HepG2 (cell line): Measurements from ENCODE around the gene PLEKHA6. TPM values are rescaled to one million over a fixed set of nuclear protein-coding genes. Genes with fewer than 3 reads are reported as not detected.

Experiments used
- FOXA1 ChIP-seq, 2 experiments: fragments of 450-650 bp in 1 of 2; sonication (generic) in 1 of 2; formaldehyde crosslinking in 1 of 2; IDR thresholded peaks; 2 replicates each; pipeline versions ENCODE4 v1.4.0 to v1.6.1; 2016 to 2020; ENCODE audit warnings: missing genetic modification reagents in 1 of 2
- HINFP ChIP-seq: sonication (generic); formaldehyde crosslinking; IDR thresholded peaks from 2 replicates; pipeline ENCODE4 v1.4.0; 2020; ENCODE audit warnings: low read depth, mild to moderate bottlenecking, missing genetic modification reagents
- MLLT10 ChIP-seq: sonication (generic); formaldehyde crosslinking; IDR thresholded peaks from 2 replicates; pipeline ENCODE4 v1.4.0; 2020; ENCODE audit warnings: missing genetic modification reagents
- MTF1 ChIP-seq: sonication (generic); formaldehyde crosslinking; IDR thresholded peaks from 2 replicates; pipeline ENCODE4 v1.5.0; 2020; ENCODE audit warnings: missing genetic modification reagents
- NFKBIZ ChIP-seq: IDR thresholded peaks from 2 replicates; pipeline ENCODE4 v1.6.1; 2018; ENCODE audit warnings: missing genetic modification reagents, missing compliant biosample characterization
- NFYC ChIP-seq: IDR thresholded peaks from 2 replicates; pipeline ENCODE4 v1.6.1; 2016; ENCODE audit warnings: missing genetic modification reagents, missing compliant biosample characterization
- TGIF2 ChIP-seq: IDR thresholded peaks from 2 replicates; pipeline ENCODE4 v1.6.1; 2016; ENCODE audit warnings: control low read depth, missing compliant biosample characterization
- ZC3H13 ChIP-seq: sonication (generic); formaldehyde crosslinking; IDR thresholded peaks from 2 replicates; pipeline ENCODE4 v1.8.1; 2023; ENCODE audit warnings: mild to moderate bottlenecking, missing genetic modification reagents, moderate library complexity
- ZFP37 ChIP-seq: sonication (generic); formaldehyde crosslinking; IDR thresholded peaks from 2 replicates; pipeline ENCODE4 v1.4.0; 2020; ENCODE audit warnings: missing genetic modification reagents, borderline replicate concordance
- ZNF10 ChIP-seq: sonication (generic); formaldehyde crosslinking; IDR thresholded peaks from 2 replicates; pipeline ENCODE4 v1.4.0; 2020; ENCODE audit warnings: mild to moderate bottlenecking, low read depth, missing genetic modification reagents, borderline replicate concordance
- ZNF234 ChIP-seq: sonication (generic); formaldehyde crosslinking; conservative IDR thresholded peaks from 2 replicates; pipeline ENCODE4 v1.5.1; 2020; ENCODE audit warnings: mild to moderate bottlenecking, missing genetic modification reagents
- ZNF335 ChIP-seq: sonication (generic); formaldehyde crosslinking; IDR thresholded peaks from 2 replicates; pipeline ENCODE4 v1.4.0; 2020; ENCODE audit warnings: missing genetic modification reagents
- ZNF33A ChIP-seq: sonication (generic); formaldehyde crosslinking; IDR thresholded peaks from 2 replicates; pipeline ENCODE4 v1.5.1; 2020; ENCODE audit warnings: missing genetic modification reagents, mild to moderate bottlenecking, moderate library complexity, borderline replicate concordance
- ZNF430 ChIP-seq: sonication (generic); formaldehyde crosslinking; IDR thresholded peaks from 2 replicates; pipeline ENCODE4 v1.9.0; 2021; ENCODE audit warnings: mild to moderate bottlenecking, missing genetic modification reagents
- ZNF546 ChIP-seq: sonication (generic); formaldehyde crosslinking; conservative IDR thresholded peaks from 2 replicates; pipeline ENCODE4 v1.8.1; 2023; ENCODE audit warnings: mild to moderate bottlenecking, missing genetic modification reagents
- polyA plus RNA-seq, 8 experiments: library from polyadenylated mRNA; depleted of rRNA in 3 of 8; stranded (reverse) in 7 of 8; unstranded in 1 of 8; fragments of >200 nt; fragmentation: Illumina TruSeq in 4 of 8; extraction: Trizol in 4 of 8; gene quantifications; 2 replicates each; pipeline versions ENCODE4 v1.2.1 to v1.2.3, GENCODE V29; 2011 to 2016; ENCODE audit warnings: low read depth in 4 of 8, missing spikeins in 1 of 8, mixed read lengths in 1 of 8; ENCODE audit not compliant: insufficient read depth in 1 of 8
- total RNA-seq, 5 experiments: library from RNA; depleted of rRNA; stranded (reverse); fragments of >200 nt; fragmentation: Illumina TruSeq; extraction: Trizol; gene quantifications; 2 replicates each; pipeline ENCODE4 v1.2.3, GENCODE V29; 2016; ENCODE audit warnings: low read depth in 1 of 5
- TF ChIP-seq, protein P1 (sequence below): sonication (generic); formaldehyde crosslinking; IDR thresholded peaks from 2 replicates; pipeline ENCODE4 v1.4.0; 2020; ENCODE audit warnings: missing genetic modification reagents
- TF ChIP-seq, protein P2 (sequence below): sonication (generic); formaldehyde crosslinking; IDR thresholded peaks from 2 replicates; pipeline ENCODE4 v1.4.0; 2020; ENCODE audit warnings: mild to moderate bottlenecking, missing genetic modification reagents
- TF ChIP-seq, protein P3 (sequence below): sonication (generic); formaldehyde crosslinking; IDR thresholded peaks from 2 replicates; pipeline ENCODE4 v1.8.1; 2023; ENCODE audit warnings: missing genetic modification reagents, inconsistent platforms, borderline replicate concordance

Gene PLEKHA6
- total and polyA plus RNA-seq, 2 of the 13 experiments (the other 11 are each of a cell fraction or from before 2014, with no cell fraction given): 5.3 to 11.4 TPM

DNA sequence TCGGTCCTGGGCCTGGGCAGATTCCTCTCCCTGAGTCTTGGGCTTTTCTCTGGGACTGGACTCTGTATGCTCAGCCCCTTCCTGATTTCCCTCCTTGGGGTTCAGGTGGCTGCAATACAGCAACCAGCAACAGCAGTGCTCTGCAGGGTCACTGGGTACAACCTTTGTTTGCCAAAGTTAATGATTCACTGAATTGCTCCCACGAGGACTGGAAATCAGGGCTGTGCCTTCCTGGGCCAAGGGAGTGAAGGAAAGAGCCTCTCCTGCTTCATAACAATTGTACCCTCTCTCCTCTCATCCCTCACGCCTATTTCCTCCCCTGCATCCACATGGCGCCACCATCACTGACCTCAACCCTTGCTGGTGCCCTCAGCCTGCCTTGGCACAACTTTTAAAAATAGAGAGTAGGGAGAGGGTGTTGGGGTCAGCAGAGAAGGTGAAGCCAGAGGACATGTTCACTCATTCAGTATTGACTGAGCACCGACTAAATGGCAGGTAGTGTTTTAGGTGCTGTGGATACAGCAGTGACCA is 93.2 kb downstream of the PLEKHA6 start (continued):
- TF ChIP-seq, protein P1, sequence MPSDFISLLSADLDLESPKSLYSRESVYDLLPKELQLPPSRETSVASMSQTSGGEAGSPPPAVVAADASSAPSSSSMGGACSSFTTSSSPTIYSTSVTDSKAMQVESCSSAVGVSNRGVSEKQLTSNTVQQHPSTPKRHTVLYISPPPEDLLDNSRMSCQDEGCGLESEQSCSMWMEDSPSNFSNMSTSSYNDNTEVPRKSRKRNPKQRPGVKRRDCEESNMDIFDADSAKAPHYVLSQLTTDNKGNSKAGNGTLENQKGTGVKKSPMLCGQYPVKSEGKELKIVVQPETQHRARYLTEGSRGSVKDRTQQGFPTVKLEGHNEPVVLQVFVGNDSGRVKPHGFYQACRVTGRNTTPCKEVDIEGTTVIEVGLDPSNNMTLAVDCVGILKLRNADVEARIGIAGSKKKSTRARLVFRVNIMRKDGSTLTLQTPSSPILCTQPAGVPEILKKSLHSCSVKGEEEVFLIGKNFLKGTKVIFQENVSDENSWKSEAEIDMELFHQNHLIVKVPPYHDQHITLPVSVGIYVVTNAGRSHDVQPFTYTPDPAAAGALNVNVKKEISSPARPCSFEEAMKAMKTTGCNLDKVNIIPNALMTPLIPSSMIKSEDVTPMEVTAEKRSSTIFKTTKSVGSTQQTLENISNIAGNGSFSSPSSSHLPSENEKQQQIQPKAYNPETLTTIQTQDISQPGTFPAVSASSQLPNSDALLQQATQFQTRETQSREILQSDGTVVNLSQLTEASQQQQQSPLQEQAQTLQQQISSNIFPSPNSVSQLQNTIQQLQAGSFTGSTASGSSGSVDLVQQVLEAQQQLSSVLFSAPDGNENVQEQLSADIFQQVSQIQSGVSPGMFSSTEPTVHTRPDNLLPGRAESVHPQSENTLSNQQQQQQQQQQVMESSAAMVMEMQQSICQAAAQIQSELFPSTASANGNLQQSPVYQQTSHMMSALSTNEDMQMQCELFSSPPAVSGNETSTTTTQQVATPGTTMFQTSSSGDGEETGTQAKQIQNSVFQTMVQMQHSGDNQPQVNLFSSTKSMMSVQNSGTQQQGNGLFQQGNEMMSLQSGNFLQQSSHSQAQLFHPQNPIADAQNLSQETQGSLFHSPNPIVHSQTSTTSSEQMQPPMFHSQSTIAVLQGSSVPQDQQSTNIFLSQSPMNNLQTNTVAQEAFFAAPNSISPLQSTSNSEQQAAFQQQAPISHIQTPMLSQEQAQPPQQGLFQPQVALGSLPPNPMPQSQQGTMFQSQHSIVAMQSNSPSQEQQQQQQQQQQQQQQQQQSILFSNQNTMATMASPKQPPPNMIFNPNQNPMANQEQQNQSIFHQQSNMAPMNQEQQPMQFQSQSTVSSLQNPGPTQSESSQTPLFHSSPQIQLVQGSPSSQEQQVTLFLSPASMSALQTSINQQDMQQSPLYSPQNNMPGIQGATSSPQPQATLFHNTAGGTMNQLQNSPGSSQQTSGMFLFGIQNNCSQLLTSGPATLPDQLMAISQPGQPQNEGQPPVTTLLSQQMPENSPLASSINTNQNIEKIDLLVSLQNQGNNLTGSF (CRISPR knock-in tag): no peak
- TF ChIP-seq ZNF430 (CRISPR knock-in tag) (no peak), MTF1 (no peak), ZNF335 (no peak), ZNF10 (CRISPR knock-in tag) (no peak), ZNF33A (CRISPR knock-in tag) (no peak), ZNF546 (CRISPR knock-in tag) (no peak), ZC3H13 (CRISPR knock-in tag) (no peak), FOXA1 (IDR thresholded peaks at IDR 0.05) (no peak), FOXA1 (CRISPR knock-in tag; IDR thresholded peaks at IDR 0.05) (peak; percentile 47), ZFP37 (CRISPR knock-in tag) (no peak), ZNF234 (CRISPR knock-in tag) (no peak), NFYC (CRISPR knock-in tag) (no peak), NFKBIZ (CRISPR knock-in tag) (no peak), MLLT10 (no peak), HINFP (CRISPR knock-in tag) (no peak), TGIF2 (CRISPR knock-in tag) (no peak)
- TF ChIP-seq, protein P2, sequence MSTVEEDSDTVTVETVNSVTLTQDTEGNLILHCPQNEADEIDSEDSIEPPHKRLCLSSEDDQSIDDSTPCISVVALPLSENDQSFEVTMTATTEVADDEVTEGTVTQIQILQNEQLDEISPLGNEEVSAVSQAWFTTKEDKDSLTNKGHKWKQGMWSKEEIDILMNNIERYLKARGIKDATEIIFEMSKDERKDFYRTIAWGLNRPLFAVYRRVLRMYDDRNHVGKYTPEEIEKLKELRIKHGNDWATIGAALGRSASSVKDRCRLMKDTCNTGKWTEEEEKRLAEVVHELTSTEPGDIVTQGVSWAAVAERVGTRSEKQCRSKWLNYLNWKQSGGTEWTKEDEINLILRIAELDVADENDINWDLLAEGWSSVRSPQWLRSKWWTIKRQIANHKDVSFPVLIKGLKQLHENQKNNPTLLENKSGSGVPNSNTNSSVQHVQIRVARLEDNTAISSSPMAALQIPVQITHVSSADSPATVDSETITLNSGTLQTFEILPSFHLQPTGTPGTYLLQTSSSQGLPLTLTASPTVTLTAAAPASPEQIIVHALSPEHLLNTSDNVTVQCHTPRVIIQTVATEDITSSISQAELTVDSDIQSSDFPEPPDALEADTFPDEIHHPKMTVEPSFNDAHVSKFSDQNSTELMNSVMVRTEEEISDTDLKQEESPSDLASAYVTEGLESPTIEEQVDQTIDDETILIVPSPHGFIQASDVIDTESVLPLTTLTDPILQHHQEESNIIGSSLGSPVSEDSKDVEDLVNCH (CRISPR knock-in tag): no peak
- TF ChIP-seq, protein P3, sequence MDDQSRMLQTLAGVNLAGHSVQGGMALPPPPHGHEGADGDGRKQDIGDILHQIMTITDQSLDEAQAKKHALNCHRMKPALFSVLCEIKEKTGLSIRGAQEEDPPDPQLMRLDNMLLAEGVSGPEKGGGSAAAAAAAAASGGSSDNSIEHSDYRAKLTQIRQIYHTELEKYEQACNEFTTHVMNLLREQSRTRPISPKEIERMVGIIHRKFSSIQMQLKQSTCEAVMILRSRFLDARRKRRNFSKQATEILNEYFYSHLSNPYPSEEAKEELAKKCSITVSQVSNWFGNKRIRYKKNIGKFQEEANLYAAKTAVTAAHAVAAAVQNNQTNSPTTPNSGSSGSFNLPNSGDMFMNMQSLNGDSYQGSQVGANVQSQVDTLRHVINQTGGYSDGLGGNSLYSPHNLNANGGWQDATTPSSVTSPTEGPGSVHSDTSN (CRISPR knock-in tag): no peak
